Duodenal mucosa (tissue), 2 donors: ENCODE data around the gene LRRC74B.
"Not testable (repeated sequence)": the region's sequence is repeated elsewhere in the genome, so short reads cannot be mapped to it uniquely, and the experiment has no call there.

ENCODE experiments used
- H3K27ac ChIP-seq: one replicate; pipeline ENCODE4 v1.7.0; 2013; ENCODE audit warnings: low read depth, low read length
- H3K27me3 ChIP-seq, 2 donors: one replicate each; pipeline ENCODE4 v1.7.0; 2013; ENCODE audit warnings: low read length in 2 of 2, control low read depth in 1 of 2; ENCODE audit not compliant: insufficient read depth in 2 of 2, control insufficient read depth in 1 of 2
- H3K36me3 ChIP-seq, 2 donors: one replicate each; pipeline ENCODE4 v1.7.0; 2013; ENCODE audit warnings: low read length in 2 of 2, control low read depth in 1 of 2; ENCODE audit not compliant: insufficient read depth in 2 of 2, control insufficient read depth in 1 of 2
- H3K4me1 ChIP-seq, 2 donors: one replicate each; pipeline ENCODE4 v1.7.0; 2013; ENCODE audit warnings: low read length in 2 of 2, control low read depth in 1 of 2; ENCODE audit not compliant: insufficient read depth in 2 of 2, control insufficient read depth in 1 of 2
- H3K4me3 ChIP-seq, 2 donors: one replicate each; pipeline ENCODE4 v1.7.0; 2013; ENCODE audit warnings: low read length in 2 of 2, low read depth in 1 of 2
- H3K9ac ChIP-seq, 2 donors: one replicate each; pipeline ENCODE4 v1.7.0; 2013; ENCODE audit warnings: low read length in 2 of 2, low read depth in 1 of 2
- H3K9me3 ChIP-seq, 2 donors: one replicate each; pipeline ENCODE4 v1.7.0; 2013; ENCODE audit warnings: low read length in 2 of 2, control low read depth in 1 of 2; ENCODE audit not compliant: control insufficient read depth in 1 of 2

LRRC74B gene

DNA sequence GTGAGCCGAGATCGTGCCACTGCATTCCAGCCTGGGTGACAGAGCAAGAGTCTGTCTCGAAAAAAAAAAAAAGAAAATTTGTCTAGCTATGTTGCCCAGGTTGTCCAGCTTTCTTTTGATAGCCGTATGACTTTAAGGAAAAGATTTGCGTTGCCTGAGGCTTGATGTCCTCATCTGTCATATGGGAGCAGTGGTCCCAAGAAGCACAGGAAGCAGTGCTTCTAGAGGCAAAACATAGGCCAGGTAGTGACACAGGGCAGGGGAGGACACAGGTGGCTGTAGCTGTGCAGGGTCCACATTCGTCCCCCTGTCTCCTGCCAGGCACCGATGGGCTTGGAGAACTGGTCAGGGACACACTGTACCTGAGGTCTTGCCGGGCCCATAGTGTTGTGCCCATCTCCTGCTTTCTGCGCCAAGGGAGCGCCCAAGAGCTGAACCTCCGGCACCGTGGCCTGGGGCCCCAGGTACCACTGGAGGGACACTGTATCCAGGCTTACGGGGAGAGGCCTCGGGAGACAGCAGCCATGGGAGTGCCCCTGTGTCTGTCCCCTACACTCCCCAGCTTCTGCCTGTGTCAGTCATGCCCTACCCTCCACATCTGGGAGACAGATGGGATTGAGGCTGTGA is 1.4 kb downstream of the LRRC74B start:
- H3K9ac ChIP-seq: no peak overlapping the region
- H3K27me3 ChIP-seq: no peaks in the 10 kb centered on the region
- no peak overlapping the region for H3K27ac ChIP-seq
- H3K36me3 ChIP-seq: no peaks in the 10 kb centered on the region
- H3K4me3 ChIP-seq: no peak overlapping the region
- peaks cover 24 to 25% of the 10 kb centered on the region in 2 donors for H3K4me1 ChIP-seq
- no peaks in the 10 kb centered on the region for H3K9me3 ChIP-seq

DNA sequence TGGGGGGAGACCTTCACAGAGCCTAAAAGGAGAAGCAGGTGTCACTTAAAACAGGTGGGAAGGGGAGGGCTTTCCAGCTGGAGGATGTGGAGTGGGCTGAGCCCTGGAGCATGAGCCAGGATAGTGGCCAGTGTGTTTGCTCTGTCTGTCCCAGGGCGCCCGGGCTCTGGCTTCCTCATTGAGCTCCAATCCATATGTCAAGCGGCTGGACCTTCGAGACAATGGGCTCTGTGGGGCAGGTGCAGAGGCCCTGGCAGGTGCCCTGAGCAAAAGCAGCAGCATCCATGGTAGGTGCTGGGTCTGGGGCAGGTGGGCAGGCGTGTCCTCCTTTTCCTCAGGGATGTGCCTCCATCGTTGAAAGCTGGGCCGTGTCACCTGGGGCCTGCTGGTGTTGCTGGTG is 2.0 kb downstream of the LRRC74B start:
- Histone ChIP-seq H3K27me3 (no peaks in the 10 kb centered on the region), H3K4me3 (no peak overlapping the region), H3K9me3 (no peaks in the 10 kb centered on the region), H3K36me3 (no peaks in the 10 kb centered on the region), H3K4me1 (peaks cover 24 to 25% of the 10 kb centered on the region in 2 donors), H3K27ac (no peak overlapping the region), H3K9ac (no peak overlapping the region)

DNA sequence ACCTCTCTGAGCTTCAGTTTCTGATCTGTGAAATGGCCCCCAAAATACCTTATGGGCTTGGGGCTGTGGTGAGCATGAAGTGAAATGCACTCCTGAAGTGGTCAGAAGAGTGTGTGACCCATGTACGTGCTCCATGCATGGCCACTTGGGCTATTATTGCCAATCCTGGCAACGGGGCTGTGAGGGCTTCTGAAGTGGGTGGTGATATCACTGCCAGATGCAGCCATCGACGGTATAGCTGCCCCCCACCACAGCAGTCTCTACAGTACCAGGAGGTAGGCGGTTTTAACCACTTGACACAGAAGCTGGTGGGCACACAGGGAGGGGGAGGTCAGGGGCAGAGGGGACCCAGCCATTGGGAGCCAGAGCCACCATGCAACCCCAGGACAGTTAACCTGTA is 2.7 kb downstream of the LRRC74B start:
- H3K27ac ChIP-seq, H3K9ac ChIP-seq, H3K36me3 ChIP-seq, H3K9me3 ChIP-seq, H3K27me3 ChIP-seq, H3K4me3 ChIP-seq: not testable (repeated sequence)
- peaks cover 18% of the 10 kb centered on the region in 2 donors for H3K4me1 ChIP-seq

- not testable (repeated sequence) for H3K27me3 ChIP-seq, H3K4me3 ChIP-seq, H3K9me3 ChIP-seq, H3K9ac ChIP-seq, H3K36me3 ChIP-seq, H3K27ac ChIP-seq
- H3K4me1 ChIP-seq: peaks cover 13 to 15% of the 10 kb centered on the region in 2 donors
These were observed 3.2 kb downstream of the LRRC74B start for GRCh38 chr22:21048965-21049364.

DNA sequence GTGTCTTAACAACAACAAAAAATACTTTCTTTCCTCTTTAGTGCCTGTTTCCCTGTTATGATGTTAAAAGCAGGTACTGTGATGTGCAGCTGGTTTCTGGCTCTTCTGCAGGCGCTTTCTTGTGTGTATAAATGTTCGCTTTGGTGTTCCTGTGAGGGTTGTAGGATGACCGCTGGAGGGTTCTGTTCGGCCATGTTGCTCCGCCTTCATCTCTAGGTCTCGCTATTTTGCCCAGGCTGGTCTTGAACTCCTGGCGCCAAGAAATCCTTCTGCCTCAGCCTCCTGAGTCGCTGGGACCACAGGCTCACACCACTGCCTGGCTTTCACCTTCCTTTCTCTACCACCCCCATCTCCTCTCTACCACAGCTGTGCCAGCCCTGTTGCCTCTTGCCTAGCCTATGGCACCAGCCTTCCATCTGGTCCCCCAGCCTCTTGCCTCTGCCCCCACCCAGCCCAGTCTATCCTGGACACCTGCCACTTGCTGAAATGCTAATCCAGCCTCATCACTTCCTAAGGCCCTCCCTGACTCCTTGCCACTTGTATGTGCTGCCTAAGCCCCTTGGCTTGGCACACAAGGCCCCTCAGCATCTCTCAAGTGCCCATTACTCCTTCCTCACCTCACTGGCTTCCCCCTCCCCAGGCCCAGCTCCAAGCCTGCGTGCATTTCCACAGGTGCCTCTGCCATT is 5.5 kb downstream of the LRRC74B start:
- Histone ChIP-seq H3K4me1 (no peaks in the 10 kb centered on the region), H3K9me3 (no peaks in the 10 kb centered on the region), H3K36me3 (no peaks in the 10 kb centered on the region), H3K9ac (no peak overlapping the region), H3K27ac (no peak overlapping the region), H3K27me3 (no peaks in the 10 kb centered on the region), H3K4me3 (no peak overlapping the region)

- H3K9ac ChIP-seq: no peak overlapping the region
- no peaks in the 10 kb centered on the region for H3K9me3 ChIP-seq
- no peak overlapping the region for H3K27ac ChIP-seq
- no peaks in the 10 kb centered on the region for H3K4me1 ChIP-seq
- no peaks in the 10 kb centered on the region for H3K36me3 ChIP-seq
- H3K4me3 ChIP-seq: no peak overlapping the region
- peaks cover 0 to 2% of the 10 kb centered on the region in 2 donors for H3K27me3 ChIP-seq
These were observed 6.2 kb downstream of the LRRC74B start for GRCh38 chr22:21051831-21052400.

DNA sequence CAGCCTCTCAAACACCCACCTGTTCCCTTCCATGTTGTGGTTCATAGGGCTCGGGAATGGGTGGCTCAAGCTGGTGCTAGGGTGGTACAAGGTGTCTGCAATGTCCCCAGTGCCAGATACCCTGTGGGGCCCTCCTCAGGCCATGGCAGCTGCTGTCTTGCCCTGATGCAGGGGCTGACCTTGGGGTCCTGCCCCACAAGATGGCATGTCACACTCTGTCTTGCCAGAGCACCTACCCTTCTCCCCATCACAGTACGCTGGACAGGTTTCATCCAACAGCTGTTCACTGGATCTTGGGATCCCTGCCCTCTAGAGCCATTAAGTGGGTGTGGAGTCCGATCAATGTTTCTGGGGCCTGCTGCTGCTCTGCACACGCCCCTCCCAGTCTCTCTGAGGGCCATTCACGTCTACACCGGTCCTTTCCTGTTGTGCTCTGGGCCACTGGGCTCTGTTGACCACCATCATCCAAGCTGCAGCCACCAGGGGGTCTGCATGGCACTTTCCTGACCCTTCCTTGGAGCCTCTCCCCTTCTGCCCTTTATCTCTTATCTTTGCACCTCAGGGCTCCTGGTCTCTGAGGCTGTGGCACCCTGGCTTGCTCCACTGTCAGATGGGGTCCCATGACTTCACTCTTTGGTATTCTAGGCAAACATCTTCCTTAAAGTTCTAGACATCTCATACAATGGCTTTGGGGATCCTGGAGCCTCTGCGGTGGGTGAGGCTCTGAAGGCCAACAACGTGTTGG is 7.1 kb downstream of the LRRC74B start:
- Histone ChIP-seq H3K4me3 (no peak overlapping the region), H3K9me3 (no peaks in the 10 kb centered on the region), H3K27ac (no peak overlapping the region), H3K36me3 (no peaks in the 10 kb centered on the region), H3K4me1 (no peaks in the 10 kb centered on the region), H3K27me3 (peaks cover 0 to 2% of the 10 kb centered on the region in 2 donors), H3K9ac (no peak overlapping the region)

DNA sequence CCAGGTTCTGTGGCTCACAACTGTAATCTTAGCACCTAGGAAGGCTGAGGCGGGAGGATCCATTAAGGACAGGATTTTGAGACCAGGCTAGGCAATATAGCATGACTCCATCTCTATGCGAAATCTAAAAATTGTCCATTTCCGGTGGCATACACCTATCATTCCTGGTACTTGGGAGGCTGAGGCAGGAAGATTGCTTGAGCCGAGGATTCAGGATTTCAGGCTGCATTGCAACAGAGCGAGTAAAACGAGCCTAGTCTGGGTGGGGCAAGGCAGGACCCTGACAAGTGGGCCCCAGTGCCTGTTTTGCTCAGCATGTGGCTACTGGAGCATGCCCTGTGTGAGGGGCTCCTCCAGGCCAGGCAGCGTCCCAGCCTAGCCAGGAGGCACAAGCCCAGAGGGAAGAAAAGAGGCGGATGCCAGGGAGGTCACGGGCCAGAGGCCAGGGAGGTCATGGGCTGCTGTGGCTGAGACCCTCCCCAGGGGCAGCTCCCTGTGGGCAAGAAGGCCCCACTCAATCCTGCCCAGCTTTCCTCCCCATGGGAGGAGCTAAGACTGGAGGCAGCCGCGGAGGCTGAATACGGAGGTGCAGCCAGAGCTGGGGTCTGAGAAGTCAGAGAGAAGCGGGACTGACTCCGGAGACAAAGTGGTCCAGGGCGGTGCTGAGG is 8.4 kb downstream of the LRRC74B start:
- Histone ChIP-seq H3K4me1 (no peaks in the 10 kb centered on the region), H3K4me3 (no peak overlapping the region), H3K27me3 (peaks cover 0 to 2% of the 10 kb centered on the region in 2 donors), H3K27ac (no peak overlapping the region), H3K9ac (no peak overlapping the region), H3K36me3 (no peaks in the 10 kb centered on the region), H3K9me3 (no peaks in the 10 kb centered on the region)

DNA sequence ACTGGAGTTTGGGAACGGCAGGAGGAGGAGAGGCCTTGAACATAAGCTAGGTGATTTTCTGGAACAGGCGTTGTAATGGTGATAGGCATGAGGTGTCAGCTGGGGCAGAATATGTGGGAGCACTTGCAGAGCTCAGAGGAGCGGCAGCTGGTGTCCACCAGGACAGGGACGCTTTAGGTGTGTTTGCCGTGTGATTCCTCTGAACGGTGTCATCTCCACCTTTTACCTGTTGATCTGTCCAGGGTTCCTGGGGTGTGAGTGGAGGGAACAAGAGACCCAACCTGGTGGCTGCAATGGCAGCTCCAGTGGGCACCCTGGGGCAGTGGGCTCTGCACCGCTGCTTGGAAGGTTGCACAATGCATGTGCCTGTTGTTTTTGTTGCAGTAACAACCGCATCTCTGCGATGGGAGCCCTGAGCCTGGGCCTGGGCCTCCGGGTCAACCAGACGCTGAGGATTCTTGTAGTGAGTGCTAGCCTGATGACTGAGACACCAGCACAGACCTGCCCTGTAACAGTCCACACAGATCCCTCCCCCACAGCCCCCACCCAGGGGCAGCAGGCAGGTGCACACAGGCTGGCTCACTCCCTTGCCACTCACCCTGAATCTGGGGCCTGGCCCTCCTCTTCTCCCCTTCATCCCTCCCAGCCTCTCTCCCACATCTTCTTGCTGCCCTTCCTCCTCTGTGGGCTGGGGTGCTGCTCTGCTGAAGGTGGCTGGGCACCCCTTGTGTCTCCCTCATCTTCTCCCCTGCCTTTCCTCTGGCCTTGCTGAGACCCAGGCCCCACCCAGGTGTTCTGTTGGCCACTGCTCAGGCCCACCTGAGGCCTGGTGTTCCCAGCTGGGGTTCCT is 9.2 kb downstream of the LRRC74B start:
- Histone ChIP-seq H3K36me3 (no peaks in the 10 kb centered on the region), H3K9ac (no peak overlapping the region)

More for the DNA sequence above, 9.2 kb downstream of the LRRC74B start:
- Histone ChIP-seq H3K9me3 (no peaks in the 10 kb centered on the region), H3K4me3 (no peak overlapping the region), H3K27ac (no peak overlapping the region), H3K27me3 (peaks cover 0 to 2% of the 10 kb centered on the region in 2 donors), H3K4me1 (no peaks in the 10 kb centered on the region)
